Non-pigmented ciliary epithelial cell (primary cell): ENCODE results near the gene NAGLU.

ENCODE experiments used
- DNase-seq: peaks from one replicate; pipeline ENCODE4 v3.0.0-alpha.2; 2010; ENCODE audit warnings: low read depth

NAGLU gene

GRCh38 chr17:42536048-42536371, at the start of gene NAGLU:
Gene NAGLU, plus strand, starts transcription at chr17:42536241. Its CDS starts 32 bp downstream, at chr17:42536273.
- DNase-seq, result no peak

GRCh38 chr17:42488032-42488431, 48.0 kb upstream of the NAGLU start:
- DNase-seq, result no peak

- no peak for DNase-seq
Observed at GRCh38 chr17:42493319-42493718, 42.7 kb upstream of the NAGLU start.

GRCh38 chr17:42494673-42495072, 41.4 kb upstream of the NAGLU start:
- DNase-seq, result no peak

GRCh38 chr17:42498828-42499227, 37.2 kb upstream of the NAGLU start:
- no peak for DNase-seq

GRCh38 chr17:42502091-42502490, 34.0 kb upstream of the NAGLU start:
- DNase-seq, result no peak

- DNase-seq, result no peak
Observed at GRCh38 chr17:42502926-42503325, 33.1 kb upstream of the NAGLU start.

GRCh38 chr17:42507671-42508070, 28.4 kb upstream of the NAGLU start:
- DNase-seq, result no peak

- no peak for DNase-seq
Observed at GRCh38 chr17:42508426-42509165, 27.4 kb upstream of the NAGLU start.

GRCh38 chr17:42509409-42509808, 26.6 kb upstream of the NAGLU start:
- DNase-seq, result no peak

- DNase-seq, result no peak
Observed at GRCh38 chr17:42509841-42510240, 26.2 kb upstream of the NAGLU start.

GRCh38 chr17:42512246-42512645, 23.8 kb upstream of the NAGLU start:
- no peak for DNase-seq

GRCh38 chr17:42512733-42513251, 23.2 kb upstream of the NAGLU start:
- no peak for DNase-seq

GRCh38 chr17:42513686-42514085, 22.4 kb upstream of the NAGLU start:
- no peak for DNase-seq

- no peak for DNase-seq
Observed at GRCh38 chr17:42514279-42514678, 21.8 kb upstream of the NAGLU start.

- DNase-seq, result no peak
Observed at GRCh38 chr17:42514867-42515266, 21.2 kb upstream of the NAGLU start.

- no peak for DNase-seq
Observed at GRCh38 chr17:42517516-42517915, 18.5 kb upstream of the NAGLU start.

GRCh38 chr17:42518046-42518754, 17.8 kb upstream of the NAGLU start:
- DNase-seq, result peak; percentile 90

GRCh38 chr17:42518755-42519545, 17.1 kb upstream of the NAGLU start:
- no peak for DNase-seq

- DNase-seq, result peak; percentile 98
Observed at GRCh38 chr17:42519546-42520491, 16.2 kb upstream of the NAGLU start.

GRCh38 chr17:42520540-42520951, 15.5 kb upstream of the NAGLU start:
- no peak for DNase-seq

GRCh38 chr17:42521036-42521435, 15.0 kb upstream of the NAGLU start:
- DNase-seq, result no peak
